Kidney epithelial cell (primary cell): ENCODE measurements around the gene FTO. TPM values are rescaled to one million over a fixed set of nuclear protein-coding genes. Genes with fewer than 3 reads are reported as not detected.

Experiments used
- DNase-seq: peaks from one replicate; pipeline ENCODE4 v3.0.0-alpha.2; 2010; ENCODE audit warnings: low read depth
- H3K27me3 ChIP-seq: 2 replicates; pipeline ENCODE4 v1.6.0; 2011; ENCODE audit warnings: low read length; ENCODE audit not compliant: control insufficient read depth, insufficient read depth
- H3K36me3 ChIP-seq: 2 replicates; pipeline ENCODE4 v1.5.1; 2011; ENCODE audit warnings: low read length; ENCODE audit not compliant: control insufficient read depth, insufficient read depth
- H3K4me3 ChIP-seq: 2 replicates; pipeline ENCODE4 v1.5.1; 2011; ENCODE audit warnings: low read depth, mild to moderate bottlenecking, control low read depth, low read length
- CTCF ChIP-seq: IDR thresholded peaks from 2 replicates; pipeline ENCODE4 v1.5.1; 2011; ENCODE audit warnings: mild to moderate bottlenecking, moderate library complexity, low read length, control low read depth, inconsistent platforms; ENCODE audit not compliant: insufficient read depth, poor library complexity, severe bottlenecking
- total RNA-seq: library from RNA; depleted of rRNA; stranded (reverse); fragments of >200 nt; gene quantifications from 2 replicates; pipeline ENCODE4 v1.2.3, GENCODE V29; 2015

Gene FTO
- total RNA-seq, 1 donor from 2014 or later, result 66.9 TPM

- H3K4me3 ChIP-seq, result no peak overlapping the region
- H3K27me3 ChIP-seq, result no peaks in the 10 kb centered on the region
- DNase-seq, result no peak
- H3K36me3 ChIP-seq, result no peaks in the 10 kb centered on the region
- TF ChIP-seq CTCF, result no peak
These were observed 294.3 kb downstream of the FTO start for GRCh38 chr16:53998024-53998810.

GRCh38 chr16:53998966-53999522 is 295.1 kb downstream of the FTO start:
- H3K36me3 ChIP-seq, result no peaks in the 10 kb centered on the region
- no peaks in the 10 kb centered on the region for H3K27me3 ChIP-seq
- no peak overlapping the region for H3K4me3 ChIP-seq
- DNase-seq, result no peak
- no peak for TF ChIP-seq CTCF

GRCh38 chr16:53999841-54000240 is 295.9 kb downstream of the FTO start:
- Histone ChIP-seq H3K36me3 (no peaks in the 10 kb centered on the region), H3K4me3 (no peak overlapping the region), H3K27me3 (no peaks in the 10 kb centered on the region)
- DNase-seq, result no peak
- no peak for TF ChIP-seq CTCF

- no peak for TF ChIP-seq CTCF
- no peaks in the 10 kb centered on the region for H3K27me3 ChIP-seq
- no peak for DNase-seq
- H3K4me3 ChIP-seq, result no peak overlapping the region
- no peaks in the 10 kb centered on the region for H3K36me3 ChIP-seq
These were observed 296.4 kb downstream of the FTO start for GRCh38 chr16:54000361-54000760.

- DNase-seq, result no peak
- no peak overlapping the region for H3K4me3 ChIP-seq
- no peaks in the 10 kb centered on the region for H3K27me3 ChIP-seq
- no peak for TF ChIP-seq CTCF
- no peaks in the 10 kb centered on the region for H3K36me3 ChIP-seq
These were observed 302.7 kb downstream of the FTO start for GRCh38 chr16:54006693-54007092.
